ENCODE measurements around the gene RBAK.
A peak's percentile ranks its signal among the peaks of the same experiment; 100 is the strongest.
"Not testable (repeated sequence)": the region's sequence is repeated elsewhere in the genome, so short reads cannot be mapped to it uniquely, and the experiment has no call there.

RBAK gene

GRCh38 chr7:5045558-5046396 lies at the start of gene RBAK:
Gene RBAK (plus strand): TSS chr7:5045860. CDS start chr7:5048077, 2,217 bp downstream.
- DNase-seq: peak; percentile 83 to 87

GRCh38 chr7:4996696-4997222 lies 48.9 kb upstream of the RBAK start:
- no peak for DNase-seq

- no peak for DNase-seq
Measured at GRCh38 chr7:4998244-4998643, 47.4 kb upstream of the RBAK start.

- DNase-seq: no peak
Measured at GRCh38 chr7:4998910-4999309, 46.8 kb upstream of the RBAK start.

DNA sequence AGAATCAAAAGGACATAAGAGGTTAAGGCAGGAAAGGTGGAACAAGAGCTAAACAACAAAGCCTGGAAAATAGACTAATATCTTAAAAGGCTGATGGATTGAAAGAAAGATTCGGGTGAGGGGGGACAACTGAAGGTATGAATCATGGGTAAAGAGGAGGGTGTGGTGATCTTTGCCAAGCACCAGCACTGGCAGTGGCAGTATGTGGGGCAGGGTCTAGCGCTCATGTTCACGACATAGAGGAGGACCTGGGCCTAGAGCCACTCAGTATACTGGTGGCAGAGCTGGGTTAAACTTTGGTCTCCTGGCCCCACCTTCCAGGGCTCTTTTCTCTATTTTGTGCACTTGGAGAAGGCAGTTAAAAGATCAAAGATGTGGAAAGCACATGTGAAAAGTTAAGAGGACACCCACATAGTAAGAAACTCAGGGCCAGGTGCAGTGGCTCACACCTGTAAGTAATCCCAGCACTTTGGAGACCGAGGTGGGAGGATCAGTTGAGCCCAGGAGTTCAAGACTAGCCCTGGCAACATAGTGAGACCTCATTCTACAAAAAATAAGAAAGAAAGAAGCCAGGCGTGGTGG lies 46.2 kb upstream of the RBAK start:
- no peak for DNase-seq

DNA sequence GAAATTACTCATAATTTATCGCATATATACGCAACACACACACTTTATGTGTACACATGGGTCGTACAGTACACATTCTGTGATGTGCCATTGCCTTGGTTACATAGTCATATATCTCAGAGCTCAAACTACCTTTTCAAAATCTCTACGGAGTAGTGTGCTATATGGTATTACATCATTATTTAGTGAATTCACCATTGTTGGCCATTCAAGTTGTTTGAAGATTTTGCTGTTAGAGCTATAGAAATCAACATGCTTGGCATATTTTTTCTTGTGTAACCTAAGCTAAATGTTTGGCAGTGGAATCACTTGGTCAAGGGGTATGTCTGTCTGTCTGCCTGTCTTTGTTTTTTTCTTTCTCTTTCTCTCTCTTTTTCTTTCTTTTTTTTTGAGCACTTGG lies 44.7 kb upstream of the RBAK start:
- DNase-seq: no peak

- DNase-seq: no peak
Measured at GRCh38 chr7:5001911-5002310, 43.7 kb upstream of the RBAK start.

DNA sequence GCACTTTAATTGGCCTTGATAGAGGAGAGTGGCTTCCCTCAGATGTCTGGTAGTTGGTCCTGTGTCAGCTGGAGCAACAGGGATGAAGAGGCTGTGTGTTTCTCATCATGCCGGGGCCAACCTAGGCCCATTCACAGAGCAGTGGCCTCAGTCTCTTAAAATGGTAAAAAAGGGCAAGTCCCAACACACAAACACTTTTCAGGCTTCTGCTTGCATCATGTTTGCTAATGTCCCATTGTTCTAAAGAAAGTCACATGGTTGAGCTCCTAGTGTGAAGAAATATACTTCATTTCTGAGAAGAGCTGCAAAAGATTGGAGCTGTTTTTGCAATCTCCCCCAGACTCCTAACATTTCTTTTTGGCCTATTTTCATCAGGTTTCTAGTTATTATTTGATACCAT lies 40.6 kb upstream of the RBAK start:
- no peak for DNase-seq

DNA sequence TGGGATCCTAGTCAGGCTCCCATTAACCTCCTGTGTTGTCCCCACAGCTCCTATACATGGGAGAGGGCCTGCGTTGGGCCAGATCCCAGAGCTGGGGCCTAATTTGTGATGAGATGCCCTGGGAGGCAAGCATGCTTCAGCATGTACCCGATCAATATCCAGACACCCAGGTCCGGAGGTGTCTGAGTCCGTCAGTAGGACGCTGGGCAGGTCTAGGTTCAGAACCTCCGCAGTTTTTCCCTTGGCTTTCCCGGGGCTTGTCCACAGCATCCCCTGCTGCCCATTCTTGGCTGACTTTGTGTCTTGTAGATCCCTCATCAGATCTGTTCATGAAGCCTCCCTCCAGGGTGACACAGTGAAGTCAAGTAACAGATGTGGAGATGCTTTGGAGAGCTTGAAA lies 32.7 kb upstream of the RBAK start:
- DNase-seq: no peak

DNA sequence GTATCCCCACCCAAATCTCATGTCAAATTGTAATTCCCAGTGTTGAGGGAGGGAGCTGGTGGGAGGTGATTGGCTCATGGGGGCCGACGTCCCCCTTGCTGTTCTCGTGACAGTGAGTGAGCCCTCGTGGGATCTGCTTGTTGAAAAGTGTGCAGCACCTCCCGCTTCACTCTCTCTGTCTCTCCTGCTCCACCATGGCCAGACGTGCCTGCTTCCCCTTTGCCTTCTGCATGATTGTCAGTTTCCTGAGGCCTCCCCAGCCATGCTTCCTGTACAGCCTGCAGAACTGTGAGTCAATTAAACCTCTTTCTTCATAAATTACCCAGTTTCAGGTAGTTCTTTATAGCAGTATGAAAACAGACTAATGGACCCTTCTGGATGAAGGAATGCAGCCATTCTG lies 29.7 kb upstream of the RBAK start:
- not testable (repeated sequence) for DNase-seq

DNA sequence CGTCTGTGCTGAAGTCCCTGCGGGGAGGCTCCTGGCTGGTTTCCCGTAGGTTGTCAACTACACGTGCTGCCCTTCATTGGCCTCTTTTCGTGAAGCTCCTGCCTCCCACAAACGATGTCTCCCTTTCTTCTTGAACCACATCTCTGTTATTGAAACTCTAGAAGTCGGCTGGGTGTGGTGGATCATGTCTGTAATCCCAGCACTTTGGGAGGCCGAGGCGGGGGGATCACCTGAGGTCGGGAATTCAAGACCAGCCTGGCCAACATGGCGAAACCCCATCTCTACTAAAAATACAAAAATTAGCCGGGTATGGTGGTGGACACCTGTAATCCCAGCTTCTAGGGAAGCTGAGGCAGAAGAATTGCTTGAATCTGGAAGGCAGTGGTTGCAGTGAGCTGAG lies 28.0 kb upstream of the RBAK start:
- DNase-seq: not testable (repeated sequence)

DNA sequence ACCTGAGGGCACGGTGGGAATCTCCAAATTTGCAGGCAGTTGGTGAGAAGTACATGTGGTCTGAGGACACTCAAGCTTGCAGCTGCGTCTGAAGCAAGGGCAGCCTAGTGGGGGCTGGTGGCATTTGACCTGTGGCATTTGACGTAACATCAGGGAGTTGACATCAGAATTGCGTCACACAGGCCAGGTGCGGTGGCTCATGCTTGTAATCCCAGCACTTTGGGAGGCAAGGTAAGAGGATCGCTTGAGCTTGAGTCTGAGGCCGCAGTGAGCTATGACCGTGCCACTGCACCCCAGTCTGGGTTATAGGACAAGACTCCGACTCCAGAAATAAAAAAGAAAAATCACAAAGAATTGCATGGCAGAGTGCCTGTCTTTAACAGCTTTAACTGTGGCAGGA lies 25.6 kb upstream of the RBAK start:
- DNase-seq: no peak

DNA sequence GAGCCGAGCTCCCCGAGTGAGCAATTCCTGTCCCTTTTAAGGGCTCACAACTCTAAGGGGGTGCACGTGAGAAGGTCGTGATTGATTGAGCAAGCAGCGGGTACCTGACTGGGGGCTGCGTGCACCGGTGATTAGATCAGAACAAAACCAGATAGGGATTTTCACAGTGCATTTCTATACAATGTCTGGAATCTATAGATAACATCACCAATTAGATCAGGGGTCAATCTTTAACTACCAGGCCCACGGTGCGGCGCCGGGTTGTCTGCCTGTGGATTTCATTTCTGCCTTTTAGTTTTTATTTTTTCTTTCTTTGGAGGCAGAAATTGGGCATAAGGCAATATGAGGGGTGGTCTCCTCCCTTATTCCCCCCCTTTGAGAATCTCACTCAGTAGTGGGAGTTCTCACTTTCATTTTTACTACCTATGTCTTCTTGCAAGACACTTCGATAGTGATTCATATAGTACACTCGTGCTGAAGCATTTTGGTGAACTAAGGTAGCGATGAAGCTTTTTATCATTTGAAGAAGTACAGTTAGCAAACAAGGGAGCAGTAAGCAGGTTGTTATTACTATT lies 24.6 kb upstream of the RBAK start:
- not testable (repeated sequence) for DNase-seq

DNA sequence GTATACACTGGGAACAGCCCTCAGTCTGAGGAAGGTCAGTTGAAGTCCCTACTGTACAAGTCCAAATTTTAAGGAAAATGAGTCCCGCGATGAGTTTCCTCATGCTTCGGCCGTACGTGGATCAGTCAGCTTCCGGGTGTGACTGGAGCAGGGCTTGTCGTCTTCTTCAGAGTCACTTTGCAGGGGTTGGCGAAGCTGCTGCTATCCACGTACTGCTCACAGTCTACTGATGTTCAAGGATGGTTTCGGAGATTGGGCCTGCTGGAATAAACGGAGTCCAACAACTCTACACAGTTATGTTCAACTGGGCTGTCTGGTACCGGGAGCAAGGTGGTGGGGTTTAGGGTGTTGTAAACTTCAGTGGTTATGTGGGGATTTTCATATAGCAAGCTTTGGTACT lies 22.0 kb upstream of the RBAK start:
- DNase-seq: not testable (repeated sequence)

DNA sequence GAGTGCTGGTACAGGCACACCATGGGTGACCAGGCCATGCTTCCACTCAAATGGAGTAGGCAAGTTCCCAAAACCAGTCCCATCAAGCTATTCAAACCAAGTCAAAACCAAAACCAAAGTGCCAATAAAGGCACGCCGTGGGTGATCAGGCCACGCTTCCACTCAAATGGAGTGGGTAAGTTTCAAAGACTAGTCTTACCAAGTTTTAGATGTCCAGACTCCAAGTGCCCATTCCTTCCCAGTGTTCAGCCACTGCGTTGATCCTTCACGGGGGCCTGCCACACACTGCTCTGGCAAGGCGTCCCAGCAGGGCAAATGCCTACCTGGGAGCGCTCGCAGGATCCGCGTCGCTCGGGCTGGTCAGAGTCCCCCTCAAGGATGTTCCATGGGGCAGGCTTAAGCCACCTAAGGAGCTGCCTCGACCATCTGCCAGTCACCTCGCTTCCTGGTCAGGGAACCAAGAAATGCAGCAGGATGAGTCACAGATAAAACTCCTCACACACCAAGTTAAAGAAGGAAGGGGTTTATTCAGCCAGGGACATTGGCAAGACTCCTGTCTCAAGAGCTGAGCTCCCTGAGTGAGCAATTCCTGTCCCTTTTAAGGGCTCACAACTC lies 17.8 kb upstream of the RBAK start:
- not testable (repeated sequence) for DNase-seq

GRCh38 chr7:5033186-5033585 lies 12.5 kb upstream of the RBAK start:
- DNase-seq: not testable (repeated sequence)

GRCh38 chr7:5035276-5035675 lies 10.4 kb upstream of the RBAK start:
- no peak for DNase-seq

DNA sequence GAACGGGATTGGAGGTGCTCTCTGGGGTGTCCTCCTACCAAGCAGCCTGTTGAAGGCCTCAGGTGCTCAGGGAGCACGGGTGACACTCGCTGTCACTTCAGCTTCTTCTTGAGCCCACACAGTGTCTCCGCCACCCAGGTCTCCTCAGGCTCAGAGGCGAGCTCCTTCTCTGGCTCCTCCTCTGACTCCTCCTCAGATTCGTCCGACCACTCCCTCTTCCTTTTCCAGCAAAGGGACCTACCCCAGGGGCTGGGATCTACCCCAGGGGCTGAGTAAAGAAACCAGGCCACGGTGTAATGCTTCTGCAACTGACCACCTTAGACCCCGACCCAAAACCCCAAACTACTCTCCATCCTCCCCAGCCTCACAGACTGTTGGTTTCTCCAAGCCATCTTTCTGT lies 9.2 kb upstream of the RBAK start:
- no peak for DNase-seq

DNA sequence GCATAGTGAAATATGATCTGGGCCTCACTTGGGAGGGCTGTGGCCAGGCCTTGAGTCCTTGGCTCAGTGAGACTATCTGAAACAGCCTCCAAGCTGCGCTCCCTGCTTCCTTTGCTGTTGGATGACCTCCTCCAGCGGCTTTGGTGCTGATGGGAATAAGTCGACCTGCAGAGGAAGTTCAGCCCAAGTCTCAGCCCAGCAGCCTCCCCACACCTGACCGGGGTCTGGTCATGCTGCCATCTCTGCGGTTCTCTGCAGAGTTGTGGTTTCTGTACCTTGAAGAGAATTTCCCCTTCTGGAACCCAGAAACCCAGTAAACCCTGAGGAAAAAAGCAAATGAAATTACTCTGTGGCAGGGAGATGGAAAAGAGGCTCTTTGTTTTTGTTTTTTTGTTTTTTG lies 4.6 kb upstream of the RBAK start:
- no peak for DNase-seq

DNA sequence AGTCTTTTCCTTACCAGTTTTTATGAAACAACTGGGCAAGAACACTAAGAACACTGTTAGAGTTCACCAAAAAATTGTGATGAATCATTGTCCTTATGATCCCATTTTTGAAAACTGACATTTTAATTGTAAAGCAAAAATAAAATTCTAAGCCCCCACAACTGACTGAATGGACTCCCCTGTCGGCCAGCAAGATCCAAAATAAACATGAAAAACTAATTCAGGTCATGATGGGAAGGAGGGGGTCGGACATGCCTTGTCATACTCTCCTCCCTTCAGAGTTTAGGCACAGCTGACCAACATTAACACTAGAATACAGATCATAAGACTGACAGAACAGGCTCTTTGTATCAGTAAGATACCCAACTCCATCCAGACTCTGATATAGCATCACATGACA lies 2.0 kb upstream of the RBAK start:
- no peak for DNase-seq

- DNase-seq: not testable (repeated sequence)
Measured at GRCh38 chr7:5046397-5046732, 705 bp downstream of the RBAK start.

DNA sequence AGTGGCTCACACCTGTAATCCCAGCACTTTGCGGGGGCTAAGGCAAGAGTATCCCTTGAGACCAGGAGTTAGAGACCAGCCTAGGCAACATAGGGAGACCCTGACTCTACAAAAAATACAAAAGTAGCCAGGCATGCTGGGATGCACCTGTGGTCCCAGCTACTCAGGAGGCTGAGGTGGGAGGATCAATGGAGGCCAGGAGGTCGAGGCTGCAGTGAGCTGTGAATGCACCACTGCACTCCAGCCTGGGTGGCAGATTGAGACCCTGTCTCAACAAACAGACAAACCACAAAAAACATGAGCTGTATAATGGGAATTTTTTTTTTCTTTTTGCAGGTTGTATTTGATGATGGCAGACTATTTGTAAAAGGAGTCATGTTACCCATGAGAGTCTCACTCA lies 1.5 kb downstream of the RBAK start:
- DNase-seq: not testable (repeated sequence)

DNA sequence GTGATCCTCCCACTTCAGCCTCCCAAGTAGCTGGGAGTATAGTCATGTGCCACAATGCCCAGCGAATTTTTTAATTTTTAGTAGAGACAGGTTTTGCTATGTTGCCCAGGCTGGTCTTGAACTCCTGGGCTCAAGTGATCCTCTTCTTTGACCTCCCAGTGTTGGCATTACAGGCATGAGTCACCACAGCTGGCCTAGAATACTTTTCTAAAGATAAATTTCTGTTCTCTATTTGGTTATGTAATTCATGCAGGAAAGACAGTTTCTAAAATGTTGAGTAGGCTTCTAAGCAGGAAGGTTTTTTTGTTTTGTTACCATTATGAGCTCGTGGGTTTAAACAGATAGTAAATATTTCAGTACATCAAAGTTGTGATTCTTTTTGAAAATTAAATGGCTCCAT lies 5.0 kb downstream of the RBAK start:
- no peak for DNase-seq

DNA sequence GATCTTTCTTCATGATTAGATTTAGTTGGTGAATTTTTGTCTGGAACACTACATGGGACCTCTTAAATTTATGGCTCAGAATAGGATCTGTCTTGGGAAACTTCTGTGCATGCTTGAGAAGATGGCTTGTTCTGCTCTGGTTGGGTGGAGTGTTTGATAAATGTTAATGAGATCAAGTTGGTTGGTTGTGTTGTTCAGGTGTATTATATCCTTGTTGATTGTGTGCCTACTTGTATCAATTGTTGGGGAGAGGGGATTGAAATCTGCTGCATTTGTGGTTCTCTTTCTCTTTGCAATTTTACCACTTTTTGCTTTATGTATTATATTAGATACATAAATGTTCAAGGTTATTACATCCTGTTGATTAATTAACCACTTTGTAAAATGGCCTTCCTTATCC lies 6.1 kb downstream of the RBAK start:
- not testable (repeated sequence) for DNase-seq
